Measurements from ENCODE around the gene GAPDHS.

The GAPDHS gene

DNA sequence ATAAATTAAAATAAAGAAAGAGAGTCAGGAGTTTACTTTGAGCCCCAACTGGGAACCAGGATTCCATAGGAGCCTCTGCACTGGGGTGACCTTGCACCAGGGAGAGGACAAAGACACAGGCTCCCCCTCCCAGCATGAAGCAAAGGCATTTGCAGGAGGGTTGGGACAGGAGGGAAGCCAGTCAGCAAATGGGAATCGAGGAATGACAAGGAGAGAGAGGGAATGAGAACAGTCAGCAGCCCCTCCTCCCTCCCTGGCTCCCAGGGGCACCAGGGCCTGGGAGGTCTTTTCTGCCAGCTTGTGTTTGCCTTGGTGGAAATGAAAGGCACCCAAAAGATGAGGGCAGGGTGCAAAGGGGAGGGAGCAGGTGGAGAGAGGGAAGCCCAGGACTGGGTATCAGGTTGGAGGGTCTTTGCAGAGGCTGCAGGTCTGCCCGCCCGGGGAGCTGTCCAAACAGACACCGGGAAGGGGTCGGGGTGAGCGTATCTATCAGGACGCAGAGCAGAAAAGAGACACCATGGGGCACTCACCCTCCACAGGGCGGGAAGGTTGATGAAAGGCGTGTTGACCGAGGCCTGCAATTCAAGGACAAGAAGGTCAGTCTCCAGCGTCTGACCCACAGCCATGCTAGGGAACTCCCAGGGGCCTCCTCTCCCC, 8.9 kb upstream of the GAPDHS start:
- H3K27me3 ChIP-seq (ENCODE audit: control insufficient read depth in 1 of 2, insufficient read depth in 2 of 2, low read length in 2 of 2), result peaks cover 16 to 27% of the 10 kb centered on the region in 2 donors
- H3K36me3 ChIP-seq (ENCODE audit: control insufficient read depth in 2 of 2, insufficient read depth in 2 of 2, low read length in 2 of 2), result no peaks in the 10 kb centered on the region
- H3K4me1 ChIP-seq (ENCODE audit: control insufficient read depth, insufficient read depth, low read length), result no peaks in the 10 kb centered on the region
- no peak overlapping the region for H3K9ac ChIP-seq (ENCODE audit: low read length in 2 of 2)
- no peak overlapping the region for H3K4me3 ChIP-seq (ENCODE audit: low read length in 2 of 2)
- H3K27ac ChIP-seq (ENCODE audit: low read length), result no peak overlapping the region
- H3K9me3 ChIP-seq (ENCODE audit: control insufficient read depth in 2 of 2, low read length in 2 of 2), result no peaks in the 10 kb centered on the region

DNA sequence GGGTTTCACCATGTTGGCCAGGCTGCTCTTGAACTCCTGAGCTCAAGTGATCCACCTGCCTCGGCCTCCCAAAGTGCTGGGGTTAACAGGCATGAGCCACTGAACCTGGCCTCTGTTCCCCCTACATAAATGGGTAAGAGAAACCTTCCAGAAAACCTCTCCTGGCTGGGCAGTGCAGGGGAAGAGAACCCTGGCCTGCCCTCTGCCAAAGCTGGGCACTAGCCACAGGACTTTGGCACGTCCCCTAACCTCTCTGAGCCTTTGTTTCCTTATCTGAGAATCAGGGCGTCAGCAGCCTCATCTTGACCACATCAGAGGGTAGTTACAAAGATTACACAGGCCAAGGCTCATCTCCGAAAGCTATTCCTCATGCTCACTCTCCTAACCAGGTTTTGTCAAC, 7.4 kb upstream of the GAPDHS start:
- Histone ChIP-seq H3K4me1 (ENCODE audit: control insufficient read depth, insufficient read depth, low read length) (no peaks in the 10 kb centered on the region), H3K36me3 (ENCODE audit: control insufficient read depth in 2 of 2, insufficient read depth in 2 of 2, low read length in 2 of 2) (no peaks in the 10 kb centered on the region), H3K4me3 (ENCODE audit: low read length in 2 of 2) (no peak overlapping the region), H3K27me3 (ENCODE audit: control insufficient read depth in 1 of 2, insufficient read depth in 2 of 2, low read length in 2 of 2) (peaks cover 27 to 31% of the 10 kb centered on the region in 2 donors), H3K9me3 (ENCODE audit: control insufficient read depth in 2 of 2, low read length in 2 of 2) (no peaks in the 10 kb centered on the region), H3K27ac (ENCODE audit: low read length) (no peak overlapping the region), H3K9ac (ENCODE audit: low read length in 2 of 2) (no peak overlapping the region)

DNA sequence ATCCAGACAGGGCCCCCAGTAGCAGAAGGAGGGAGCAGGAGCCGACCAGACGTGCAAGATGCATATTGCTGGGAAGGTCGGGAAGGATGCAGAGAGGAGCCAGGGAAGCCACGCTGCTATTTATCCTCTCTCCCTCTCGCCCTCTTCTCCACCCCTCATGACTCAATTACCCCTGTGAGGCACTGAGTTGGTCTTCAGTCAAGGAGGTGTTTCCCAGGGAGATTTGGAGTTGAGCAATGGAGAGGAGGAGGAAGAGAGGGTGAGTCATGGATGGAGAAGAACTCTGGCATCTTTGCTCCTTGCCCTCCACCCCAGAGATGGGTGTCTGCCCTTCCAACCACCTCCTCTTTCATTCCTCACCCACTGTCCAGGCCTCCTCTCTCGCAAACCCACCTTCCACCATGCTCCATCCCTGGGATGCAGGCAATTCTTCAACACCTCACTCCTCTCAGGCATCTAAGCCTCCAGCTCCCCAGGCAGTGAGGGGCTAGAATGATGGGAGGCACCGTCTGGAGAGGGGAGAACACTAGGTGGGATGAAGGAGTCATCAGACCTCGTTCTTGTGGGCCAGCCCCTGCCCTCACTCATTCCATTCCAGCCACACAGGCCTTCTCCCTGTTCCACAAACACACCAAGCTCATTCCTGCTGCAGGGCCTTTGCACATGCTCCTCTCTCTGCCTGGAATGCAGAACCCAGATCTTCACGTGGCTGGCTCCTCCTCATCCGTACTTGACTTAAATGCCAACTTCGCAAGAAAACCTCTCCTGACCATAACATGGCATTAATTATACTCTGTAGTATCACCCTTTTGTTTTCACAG, 4.8 kb upstream of the GAPDHS start, which contains the start of gene SBSN:
SBSN (minus strand) TSS at position 94 of the 821 bp plus-strand sequence; CDS start at position 64, 30 bp downstream.
- Histone ChIP-seq H3K4me1 (ENCODE audit: control insufficient read depth, insufficient read depth, low read length) (peaks cover under 1% of the 10 kb centered on the region), H3K9ac (ENCODE audit: low read length in 2 of 2) (no peak within 1 kb of the TSS), H3K36me3 (ENCODE audit: control insufficient read depth in 2 of 2, insufficient read depth in 2 of 2, low read length in 2 of 2) (no peaks in the 10 kb centered on the region), H3K9me3 (ENCODE audit: control insufficient read depth in 2 of 2, low read length in 2 of 2) (no peaks in the 10 kb centered on the region), H3K4me3 (ENCODE audit: low read length in 2 of 2) (no peak within 1 kb of the TSS), H3K27me3 (ENCODE audit: control insufficient read depth in 1 of 2, insufficient read depth in 2 of 2, low read length in 2 of 2) (peaks cover 40 to 49% of the 10 kb centered on the region in 2 donors), H3K27ac (ENCODE audit: low read length) (no peak within 1 kb of the TSS)

DNA sequence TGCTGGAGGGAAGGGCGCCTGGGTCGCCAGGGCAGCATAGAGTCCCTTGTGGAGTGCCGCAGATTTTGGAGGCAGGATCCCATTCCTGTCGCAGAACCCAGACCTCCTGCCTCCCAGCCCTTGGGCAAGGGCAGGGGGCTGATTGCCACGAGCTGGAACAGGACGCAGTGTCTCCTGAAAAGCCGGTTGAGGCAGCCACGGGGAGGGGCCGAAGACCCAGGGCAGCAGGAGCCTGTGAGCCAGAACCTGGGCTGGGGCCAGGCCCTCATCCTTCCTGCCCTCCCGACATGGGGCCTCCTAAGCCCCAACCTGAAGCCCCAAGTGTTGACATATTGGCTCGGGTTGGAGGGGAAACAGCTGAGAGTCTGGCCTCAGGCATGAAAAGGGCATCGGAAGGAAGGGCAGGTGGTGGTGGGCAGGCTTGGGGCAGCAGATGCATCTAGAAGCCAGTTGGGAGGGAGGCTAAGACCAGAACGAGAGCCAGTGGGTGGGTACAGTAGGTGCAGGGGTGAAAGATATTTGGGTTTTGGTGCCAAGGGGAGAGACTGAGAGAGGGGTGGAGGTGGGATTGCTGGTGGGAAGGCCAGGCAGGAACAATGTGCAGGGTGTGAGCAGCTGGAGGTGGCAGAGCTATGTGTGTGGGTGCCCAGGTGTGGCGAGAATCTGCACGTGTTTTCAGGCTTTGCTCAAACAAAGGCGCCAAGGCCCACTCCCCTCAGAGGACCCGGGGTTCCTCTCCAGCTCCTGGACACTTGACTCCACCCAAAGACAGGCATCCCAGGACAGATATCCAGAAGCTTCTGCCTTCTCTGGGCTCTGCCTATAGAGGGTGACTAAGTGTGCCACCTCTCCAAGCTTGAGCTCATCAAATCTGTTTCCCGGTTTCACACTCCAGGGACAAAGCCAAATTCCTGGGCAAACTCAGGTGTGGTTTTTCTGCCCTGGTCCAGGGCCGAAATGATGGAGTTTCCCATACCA, 3.7 kb upstream of the GAPDHS start:
- Histone ChIP-seq H3K9me3 (ENCODE audit: control insufficient read depth in 2 of 2, low read length in 2 of 2) (no peaks in the 10 kb centered on the region), H3K9ac (ENCODE audit: low read length in 2 of 2) (no peak overlapping the region), H3K4me1 (ENCODE audit: control insufficient read depth, insufficient read depth, low read length) (peaks cover 3% of the 10 kb centered on the region), H3K36me3 (ENCODE audit: control insufficient read depth in 2 of 2, insufficient read depth in 2 of 2, low read length in 2 of 2) (no peaks in the 10 kb centered on the region), H3K27ac (ENCODE audit: low read length) (no peak overlapping the region), H3K27me3 (ENCODE audit: control insufficient read depth in 1 of 2, insufficient read depth in 2 of 2, low read length in 2 of 2) (peaks cover 51 to 58% of the 10 kb centered on the region in 2 donors), H3K4me3 (ENCODE audit: low read length in 2 of 2) (no peak overlapping the region)

DNA sequence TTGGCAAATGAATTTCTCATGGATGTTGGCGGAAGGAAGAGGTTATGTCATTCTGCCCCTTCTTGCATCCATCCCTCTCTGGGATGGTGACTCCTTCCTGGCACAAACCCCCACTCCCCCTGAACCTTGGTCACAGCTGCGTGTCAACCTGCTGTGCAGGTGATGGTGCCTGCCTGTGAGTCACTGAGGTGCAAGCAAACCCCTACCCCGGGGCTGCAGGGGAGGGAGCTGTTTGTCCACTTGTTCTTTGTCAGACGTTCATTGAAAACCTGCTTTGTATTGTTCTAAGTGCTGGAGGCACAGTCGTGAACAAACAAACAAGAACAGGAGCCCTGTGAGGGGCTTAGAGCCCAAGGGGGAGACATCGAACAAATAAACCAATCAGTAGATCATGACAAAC, 2.0 kb upstream of the GAPDHS start:
- H3K27me3 ChIP-seq (ENCODE audit: control insufficient read depth in 1 of 2, insufficient read depth in 2 of 2, low read length in 2 of 2), result peaks cover 48 to 52% of the 10 kb centered on the region in 2 donors
- H3K4me1 ChIP-seq (ENCODE audit: control insufficient read depth, insufficient read depth, low read length), result peaks cover 3% of the 10 kb centered on the region
- no peak overlapping the region for H3K9ac ChIP-seq (ENCODE audit: low read length in 2 of 2)
- H3K36me3 ChIP-seq (ENCODE audit: control insufficient read depth in 2 of 2, insufficient read depth in 2 of 2, low read length in 2 of 2), result no peaks in the 10 kb centered on the region
- no peak overlapping the region for H3K4me3 ChIP-seq (ENCODE audit: low read length in 2 of 2)
- no peaks in the 10 kb centered on the region for H3K9me3 ChIP-seq (ENCODE audit: control insufficient read depth in 2 of 2, low read length in 2 of 2)
- H3K27ac ChIP-seq (ENCODE audit: low read length), result no peak overlapping the region

DNA sequence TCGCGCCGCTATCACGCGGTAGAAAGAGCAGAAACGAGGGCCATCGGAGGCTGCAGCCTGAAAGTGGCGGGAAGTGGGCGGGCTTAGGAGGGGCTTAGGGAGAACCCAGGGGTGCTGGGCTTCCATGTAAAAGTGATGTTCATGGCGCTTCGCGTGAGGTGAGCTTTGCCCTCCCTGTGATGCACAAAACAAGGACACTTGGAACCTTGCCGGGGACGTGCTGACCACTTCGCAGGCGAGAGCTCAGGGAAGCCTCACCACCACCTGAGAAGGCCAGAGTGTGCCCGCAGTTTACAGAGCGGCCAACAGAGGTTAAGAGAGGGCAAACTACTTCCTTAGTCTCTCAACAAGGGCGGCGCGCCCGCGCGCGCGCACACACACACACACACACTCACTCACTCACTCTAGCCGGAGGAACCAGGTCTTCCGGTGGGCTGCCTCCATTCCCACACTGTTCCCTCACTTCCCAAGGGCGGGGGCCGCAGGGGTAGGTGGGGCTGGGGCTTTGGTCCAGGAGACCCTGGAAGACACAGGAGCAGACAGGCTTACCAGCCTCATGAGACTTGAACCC, 651 bp downstream of the GAPDHS start:
- Histone ChIP-seq H3K27ac (ENCODE audit: low read length) (no peak overlapping the region), H3K4me1 (ENCODE audit: control insufficient read depth, insufficient read depth, low read length) (peaks cover 3% of the 10 kb centered on the region), H3K36me3 (ENCODE audit: control insufficient read depth in 2 of 2, insufficient read depth in 2 of 2, low read length in 2 of 2) (no peaks in the 10 kb centered on the region), H3K9ac (ENCODE audit: low read length in 2 of 2) (no peak overlapping the region), H3K9me3 (ENCODE audit: control insufficient read depth in 2 of 2, low read length in 2 of 2) (no peaks in the 10 kb centered on the region), H3K27me3 (ENCODE audit: control insufficient read depth in 1 of 2, insufficient read depth in 2 of 2, low read length in 2 of 2) (peaks cover 37 to 40% of the 10 kb centered on the region in 2 donors), H3K4me3 (ENCODE audit: low read length in 2 of 2) (no peak overlapping the region)

DNA sequence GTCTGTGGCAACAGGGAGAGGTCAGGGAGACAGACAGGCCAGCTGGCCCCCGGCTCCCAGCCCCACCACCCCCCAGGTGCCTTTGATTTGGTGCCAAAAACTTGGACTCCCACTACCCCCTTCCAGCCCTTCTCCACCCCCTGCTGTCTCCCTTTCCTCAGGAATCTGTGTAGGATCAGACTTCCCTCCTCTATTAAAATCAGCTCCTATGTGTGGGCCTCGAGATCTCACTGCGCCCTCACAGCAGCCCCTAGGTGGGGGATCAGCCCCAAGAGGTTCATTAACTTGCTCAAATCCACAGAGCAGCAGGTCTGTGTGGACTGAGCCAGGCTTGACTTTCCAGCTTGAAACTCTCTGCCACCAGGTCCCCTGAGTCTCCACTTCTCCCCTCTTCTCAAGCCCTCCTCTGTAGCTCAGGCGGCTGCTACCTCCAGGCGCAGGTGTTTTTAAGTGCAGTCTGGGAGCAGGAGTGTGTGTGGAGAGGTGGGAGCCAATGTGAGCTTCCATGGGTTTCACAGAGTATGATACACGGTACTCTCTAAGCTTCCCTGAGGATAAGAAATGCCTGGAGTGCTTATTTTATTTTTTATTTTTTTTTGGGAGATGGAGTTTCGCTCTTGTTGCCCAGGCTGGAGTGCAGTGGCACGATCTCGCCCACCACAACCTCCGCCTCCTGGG, 1.7 kb downstream of the GAPDHS start:
- H3K4me3 ChIP-seq (ENCODE audit: low read length in 2 of 2), result no peak overlapping the region
- H3K9me3 ChIP-seq (ENCODE audit: control insufficient read depth in 2 of 2, low read length in 2 of 2), result no peaks in the 10 kb centered on the region
- peaks cover 3% of the 10 kb centered on the region for H3K4me1 ChIP-seq (ENCODE audit: control insufficient read depth, insufficient read depth, low read length)
- peaks cover 30 to 31% of the 10 kb centered on the region in 2 donors for H3K27me3 ChIP-seq (ENCODE audit: control insufficient read depth in 1 of 2, insufficient read depth in 2 of 2, low read length in 2 of 2)
- no peaks in the 10 kb centered on the region for H3K36me3 ChIP-seq (ENCODE audit: control insufficient read depth in 2 of 2, insufficient read depth in 2 of 2, low read length in 2 of 2)
- H3K27ac ChIP-seq (ENCODE audit: low read length), result no peak overlapping the region
- H3K9ac ChIP-seq (ENCODE audit: low read length in 2 of 2), result no peak overlapping the region

DNA sequence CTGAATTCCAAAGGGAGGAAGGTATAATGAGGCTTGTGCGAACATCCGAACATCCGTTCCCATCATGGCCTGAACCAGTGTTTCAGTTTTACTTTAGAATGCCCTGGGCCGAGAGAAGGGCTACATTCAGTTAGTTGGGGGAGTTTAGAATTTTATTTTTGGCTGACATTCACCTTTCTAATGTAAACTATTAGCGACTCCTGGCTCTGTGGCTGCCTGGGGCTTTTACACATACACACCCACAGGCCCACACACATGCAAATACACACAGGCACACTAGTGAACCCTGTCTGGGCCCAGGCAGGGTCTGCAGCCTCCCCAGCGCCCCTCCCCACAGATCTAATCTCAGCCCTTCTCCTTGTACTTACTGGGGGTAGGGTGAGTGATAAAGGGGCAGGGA, 6.1 kb downstream of the GAPDHS start:
- H3K4me3 ChIP-seq (ENCODE audit: low read length in 2 of 2), result no peak overlapping the region
- no peak overlapping the region for H3K27ac ChIP-seq (ENCODE audit: low read length)
- peaks cover 2 to 4% of the 10 kb centered on the region in 2 donors for H3K27me3 ChIP-seq (ENCODE audit: control insufficient read depth in 1 of 2, insufficient read depth in 2 of 2, low read length in 2 of 2)
- H3K36me3 ChIP-seq (ENCODE audit: control insufficient read depth in 2 of 2, insufficient read depth in 2 of 2, low read length in 2 of 2), result peaks cover 0 to 3% of the 10 kb centered on the region in 2 donors
- no peak overlapping the region for H3K9ac ChIP-seq (ENCODE audit: low read length in 2 of 2)
- peaks cover 3% of the 10 kb centered on the region for H3K4me1 ChIP-seq (ENCODE audit: control insufficient read depth, insufficient read depth, low read length)
- H3K9me3 ChIP-seq (ENCODE audit: control insufficient read depth in 2 of 2, low read length in 2 of 2), result no peaks in the 10 kb centered on the region

DNA sequence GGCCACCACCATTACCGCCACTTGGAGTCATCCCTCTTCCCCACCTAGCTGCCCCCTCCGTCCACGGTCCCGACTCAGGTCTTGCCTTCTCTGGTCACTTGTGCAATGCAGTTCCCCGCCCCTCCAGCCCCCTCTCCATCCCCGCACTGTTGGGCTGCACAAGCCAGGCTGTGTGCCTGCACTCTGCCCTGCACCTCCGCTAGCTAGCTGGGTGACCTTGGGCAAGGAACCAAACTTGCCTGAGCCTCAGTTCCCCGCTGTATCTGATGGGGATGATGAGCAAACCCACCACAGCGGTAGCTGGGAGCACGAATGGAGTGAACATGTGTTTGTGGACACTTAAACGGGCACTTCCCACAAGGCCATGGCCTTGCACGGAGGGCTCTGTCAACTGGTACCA, 6.6 kb downstream of the GAPDHS start:
- no peaks in the 10 kb centered on the region for H3K27me3 ChIP-seq (ENCODE audit: control insufficient read depth in 1 of 2, insufficient read depth in 2 of 2, low read length in 2 of 2)
- H3K36me3 ChIP-seq (ENCODE audit: control insufficient read depth in 2 of 2, insufficient read depth in 2 of 2, low read length in 2 of 2), result peaks cover 0 to 3% of the 10 kb centered on the region in 2 donors
- H3K9ac ChIP-seq (ENCODE audit: low read length in 2 of 2), result no peak overlapping the region
- no peaks in the 10 kb centered on the region for H3K9me3 ChIP-seq (ENCODE audit: control insufficient read depth in 2 of 2, low read length in 2 of 2)
- H3K4me1 ChIP-seq (ENCODE audit: control insufficient read depth, insufficient read depth, low read length), result peaks cover 8% of the 10 kb centered on the region
- no peak overlapping the region for H3K4me3 ChIP-seq (ENCODE audit: low read length in 2 of 2)
- no peak overlapping the region for H3K27ac ChIP-seq (ENCODE audit: low read length)

Data from stomach smooth muscle (tissue), 2 donors.